Osteocyte (in vitro differentiated cells): ENCODE results near the gene AKAP6. TPM values are rescaled to one million over a fixed set of nuclear protein-coding genes. Genes with fewer than 3 reads are reported as not detected.

Source experiments
- DNase-seq: peaks from one replicate; pipeline ENCODE4 v3.0.0; 2021; ENCODE audit warnings: mixed read lengths; ENCODE audit not compliant: unreplicated experiment; ENCODE audit errors: extremely low spot score
- H3K27ac Mint-ChIP-seq: one replicate; pipeline ENCODE4 v1.8.0; 2021; ENCODE audit warnings: mild to moderate bottlenecking, mixed read lengths; ENCODE audit not compliant: unreplicated experiment
- H3K27me3 Mint-ChIP-seq: one replicate; pipeline ENCODE4 v1.8.0; 2021; ENCODE audit warnings: mixed read lengths; ENCODE audit not compliant: unreplicated experiment
- H3K36me3 Mint-ChIP-seq: one replicate; pipeline ENCODE4 v1.8.0; 2021; ENCODE audit warnings: mixed read lengths; ENCODE audit not compliant: unreplicated experiment
- H3K4me1 Mint-ChIP-seq: one replicate; pipeline ENCODE4 v1.8.0; 2021; ENCODE audit warnings: mixed read lengths; ENCODE audit not compliant: unreplicated experiment
- H3K4me3 Mint-ChIP-seq: one replicate; pipeline ENCODE4 v1.8.0; 2021; ENCODE audit warnings: mild to moderate bottlenecking, moderate library complexity, mixed read lengths; ENCODE audit not compliant: unreplicated experiment
- H3K9me3 Mint-ChIP-seq: one replicate; pipeline ENCODE4 v1.8.0; 2021; ENCODE audit warnings: mixed read lengths; ENCODE audit not compliant: unreplicated experiment
- CTCF ChIP-seq: fragments of 200-600 bp; sonication (generic); IDR thresholded peaks from 2 replicates; pipeline ENCODE4 v1.5.0; 2021; ENCODE audit warnings: antibody characterized with exemption, mild to moderate bottlenecking, moderate library complexity
- total RNA-seq: library from RNA; stranded (reverse); gene quantifications from 2 replicates; pipeline ENCODE4 v1.2.1, GENCODE V29; 2021

The AKAP6 gene
- total RNA-seq, 1 donor from 2014 or later: 4.1 TPM

- no peak overlapping the region for H3K4me3 Mint-ChIP-seq
- no peaks in the 10 kb centered on the region for H3K36me3 Mint-ChIP-seq
- H3K27me3 Mint-ChIP-seq: no peaks in the 10 kb centered on the region
- peak overlapping the region; percentile 52 for H3K27ac Mint-ChIP-seq
- DNase-seq: no peak
- H3K9me3 Mint-ChIP-seq: no peaks in the 10 kb centered on the region
- no peak for TF ChIP-seq CTCF
- peaks cover 25% of the 10 kb centered on the region for H3K4me1 Mint-ChIP-seq
These were observed 238.7 kb downstream of the AKAP6 start for GRCh38 chr14:32567543-32568384.

GRCh38 chr14:32571551-32571950 is 242.5 kb downstream of the AKAP6 start:
- no peak overlapping the region for H3K4me3 Mint-ChIP-seq
- DNase-seq: no peak

GRCh38 chr14:32571995-32572866 is 243.1 kb downstream of the AKAP6 start:
- H3K27ac Mint-ChIP-seq: no peak overlapping the region
- no peak overlapping the region for H3K4me3 Mint-ChIP-seq
- no peak for TF ChIP-seq CTCF
- no peaks in the 10 kb centered on the region for H3K36me3 Mint-ChIP-seq
- no peaks in the 10 kb centered on the region for H3K9me3 Mint-ChIP-seq
- peaks cover 22% of the 10 kb centered on the region for H3K27me3 Mint-ChIP-seq
- no peak for DNase-seq
- H3K4me1 Mint-ChIP-seq: peaks cover 18% of the 10 kb centered on the region

More at GRCh38 chr14:32571551-32571950, 242.5 kb downstream of the AKAP6 start:
- TF ChIP-seq CTCF: no peak
- no peaks in the 10 kb centered on the region for H3K9me3 Mint-ChIP-seq
- peaks cover 22% of the 10 kb centered on the region for H3K27me3 Mint-ChIP-seq
- H3K4me1 Mint-ChIP-seq: peaks cover 14% of the 10 kb centered on the region
- H3K27ac Mint-ChIP-seq: no peak overlapping the region
- no peaks in the 10 kb centered on the region for H3K36me3 Mint-ChIP-seq

DNA sequence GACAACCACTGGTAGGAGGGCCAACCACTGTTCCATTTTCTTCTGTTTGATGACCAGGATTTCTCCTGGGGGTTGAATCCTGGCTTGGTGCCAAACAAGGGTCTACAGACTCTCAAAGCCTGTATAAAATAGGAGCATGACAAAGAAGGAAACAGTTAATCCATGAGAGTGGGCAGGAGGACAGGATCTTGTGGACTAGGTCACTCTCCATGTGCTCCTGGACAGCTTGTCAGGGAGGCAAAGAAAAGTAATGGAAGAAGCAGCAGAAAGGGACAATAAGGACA is 243.7 kb downstream of the AKAP6 start:
- Mint-ChIP-seq H3K4me3 (no peak overlapping the region), H3K4me1 (peaks cover 13% of the 10 kb centered on the region), H3K36me3 (no peaks in the 10 kb centered on the region), H3K27me3 (peaks cover 22% of the 10 kb centered on the region), H3K9me3 (no peaks in the 10 kb centered on the region), H3K27ac (no peak overlapping the region)
- TF ChIP-seq CTCF: no peak
- no peak for DNase-seq

DNA sequence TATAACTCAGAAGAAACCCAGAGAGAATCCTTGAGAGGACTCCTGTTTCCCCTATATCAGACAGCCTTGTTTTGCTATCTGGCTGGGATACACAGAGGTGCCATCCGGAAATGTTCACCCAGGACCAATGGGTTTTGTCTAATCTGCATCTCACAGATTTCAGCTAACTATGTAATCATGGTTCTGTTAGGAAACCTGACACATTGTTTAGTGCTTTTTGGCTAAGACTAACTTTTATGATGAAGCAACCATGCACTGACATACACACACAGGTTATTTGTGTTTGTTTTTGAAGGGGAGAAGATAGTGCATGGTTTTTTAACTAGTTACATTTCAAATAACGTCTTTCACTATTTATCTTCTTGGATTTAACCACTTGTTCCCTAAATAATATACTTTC is 245.2 kb downstream of the AKAP6 start:
- Mint-ChIP-seq H3K27ac (no peak overlapping the region), H3K27me3 (peaks cover 22% of the 10 kb centered on the region), H3K36me3 (no peaks in the 10 kb centered on the region), H3K9me3 (no peaks in the 10 kb centered on the region), H3K4me1 (peaks cover 11% of the 10 kb centered on the region), H3K4me3 (no peak overlapping the region)
- TF ChIP-seq CTCF: no peak
- DNase-seq: no peak
